Measurements from ENCODE around the gene TRAF2. TPM values are rescaled to one million over a fixed set of nuclear protein-coding genes. Genes with fewer than 3 reads are reported as not detected.
A peak's percentile ranks its signal among the peaks of the same experiment; 100 is the strongest.

Gene TRAF2
- total and polyA plus RNA-seq, 2 of the 13 experiments (the other 11 are each of a cell fraction or from before 2014, with no cell fraction given): 12.4 to 13.6 TPM

DNA sequence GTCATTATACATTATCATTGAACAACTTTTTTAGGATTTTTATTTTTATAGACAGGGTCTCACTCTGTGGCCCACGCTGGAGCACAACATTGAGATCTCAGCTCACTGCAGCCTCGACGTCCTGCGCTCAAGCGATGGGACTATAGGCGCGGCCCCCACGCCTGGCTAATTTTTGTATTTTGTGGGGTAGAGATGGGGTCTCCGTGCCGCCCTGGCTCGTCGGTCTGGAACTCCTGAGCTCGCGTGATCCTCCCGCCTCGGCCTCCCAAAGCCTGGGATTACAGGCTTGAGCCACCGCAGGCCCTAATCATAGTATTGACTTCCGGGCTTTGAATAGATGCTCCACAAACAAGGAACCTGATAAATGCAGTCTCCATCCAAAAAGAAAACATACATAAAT is 18.8 kb upstream of the TRAF2 start:
- Histone ChIP-seq H4K20me1 (ENCODE audit: insufficient read depth, low read length) (0 out of 2 replicates have a peak, but pooled peaks cover 7% of the 10 kb centered on the region), H3K9me3 (ENCODE audit: low read length) (peaks cover 4% of the 10 kb centered on the region), H3K27ac (ENCODE audit: extremely low read length, insufficient read depth, low read length) (no peak overlapping the region), H2AFZ (ENCODE audit: low read length) (no peak overlapping the region), H3K9ac (ENCODE audit: insufficient read depth, low read depth, low read length) (no peak overlapping the region), H3K4me2 (ENCODE audit: low read depth, low read length) (peak overlapping the region; percentile 59), H3K4me1 (ENCODE audit: insufficient read depth, low read length) (peaks cover 33% of the 10 kb centered on the region), H3K4me3 (replicated peaks in 1 of 3; ENCODE audit: insufficient read depth in 1 of 3, low read depth in 2 of 3, low read length in 3 of 3) (peak overlapping the region in 1 of 3 experiments; percentile 87; a peak in 1 of 6 replicates), H3K36me3 (replicated peaks in 1 of 2; ENCODE audit: control insufficient read depth in 1 of 2, insufficient read depth in 2 of 2, low read length in 2 of 2) (peaks cover 10 to 18% of the 10 kb centered on the region in 2 experiments; a peak in 4 of 5 replicates), H3K79me2 (ENCODE audit: insufficient read depth, low read length) (peaks cover 20% of the 10 kb centered on the region), H3K27me3 (ENCODE audit: control insufficient read depth in 1 of 2, insufficient read depth in 2 of 2, low read length in 2 of 2) (no peaks in the 10 kb centered on the region)
- CTCF ChIA-PET (ENCODE audit: low intra/inter-chr PET ratio, low total read pairs): no interaction called here
- ATAC-seq (no peak), DNase-seq (ENCODE audit: low spot score) (no peak), FAIRE-seq (no peak)
- TSS peak; percentile 83 for BruUV-seq (replicated peaks)
- in situ Hi-C loops (cut with HindIII; ENCODE audit: extremely low pct_ligation_motif_present, low pct_unique_long_range_greater_than_20kb) (no loop called here), intact Hi-C loops (cut with micrococcal nuclease; ENCODE audit: unreplicated experiment) (no loop called here)
- POLR2A ChIA-PET: interaction anchor here (1.1 kb wide), 1 partner anchor 15 kb away, joined by 3 read pairs; no protein-coding TSS in a partner anchor
- WGBS (ENCODE audit: low lambda C conversion rate): 96% methylated on average over 18 of the region's 18 CpGs
- TF ChIP-seq ZFP36L1 (CRISPR knock-in tag; IDR thresholded peaks at IDR 0.05) (no peak), ZNF782 (CRISPR knock-in tag; IDR thresholded peaks at IDR 0.05; ENCODE audit: borderline replicate concordance) (no peak), ZNF354B (CRISPR knock-in tag; IDR thresholded peaks at IDR 0.05) (no peak), MAF1 (CRISPR knock-in tag; IDR thresholded peaks at IDR 0.05; ENCODE audit: borderline replicate concordance) (no peak), RFXAP (CRISPR knock-in tag; IDR thresholded peaks at IDR 0.05; ENCODE audit: borderline replicate concordance) (no peak), YEATS4 (CRISPR knock-in tag; IDR thresholded peaks at IDR 0.05; ENCODE audit: borderline replicate concordance) (no peak), ASH2L (IDR thresholded peaks at IDR 0.05; ENCODE audit: insufficient read length, low read depth, low read length) (no peak)
- TF ChIP-seq, protein P1, sequence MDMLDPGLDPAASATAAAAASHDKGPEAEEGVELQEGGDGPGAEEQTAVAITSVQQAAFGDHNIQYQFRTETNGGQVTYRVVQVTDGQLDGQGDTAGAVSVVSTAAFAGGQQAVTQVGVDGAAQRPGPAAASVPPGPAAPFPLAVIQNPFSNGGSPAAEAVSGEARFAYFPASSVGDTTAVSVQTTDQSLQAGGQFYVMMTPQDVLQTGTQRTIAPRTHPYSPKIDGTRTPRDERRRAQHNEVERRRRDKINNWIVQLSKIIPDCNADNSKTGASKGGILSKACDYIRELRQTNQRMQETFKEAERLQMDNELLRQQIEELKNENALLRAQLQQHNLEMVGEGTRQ (IDR thresholded peaks at IDR 0.05; ENCODE audit: low read depth, low read length): no peak
- TF ChIP-seq, protein P1 (CRISPR knock-in tag; IDR thresholded peaks at IDR 0.05; ENCODE audit: borderline replicate concordance): no peak
- TF ChIP-seq, protein P2, sequence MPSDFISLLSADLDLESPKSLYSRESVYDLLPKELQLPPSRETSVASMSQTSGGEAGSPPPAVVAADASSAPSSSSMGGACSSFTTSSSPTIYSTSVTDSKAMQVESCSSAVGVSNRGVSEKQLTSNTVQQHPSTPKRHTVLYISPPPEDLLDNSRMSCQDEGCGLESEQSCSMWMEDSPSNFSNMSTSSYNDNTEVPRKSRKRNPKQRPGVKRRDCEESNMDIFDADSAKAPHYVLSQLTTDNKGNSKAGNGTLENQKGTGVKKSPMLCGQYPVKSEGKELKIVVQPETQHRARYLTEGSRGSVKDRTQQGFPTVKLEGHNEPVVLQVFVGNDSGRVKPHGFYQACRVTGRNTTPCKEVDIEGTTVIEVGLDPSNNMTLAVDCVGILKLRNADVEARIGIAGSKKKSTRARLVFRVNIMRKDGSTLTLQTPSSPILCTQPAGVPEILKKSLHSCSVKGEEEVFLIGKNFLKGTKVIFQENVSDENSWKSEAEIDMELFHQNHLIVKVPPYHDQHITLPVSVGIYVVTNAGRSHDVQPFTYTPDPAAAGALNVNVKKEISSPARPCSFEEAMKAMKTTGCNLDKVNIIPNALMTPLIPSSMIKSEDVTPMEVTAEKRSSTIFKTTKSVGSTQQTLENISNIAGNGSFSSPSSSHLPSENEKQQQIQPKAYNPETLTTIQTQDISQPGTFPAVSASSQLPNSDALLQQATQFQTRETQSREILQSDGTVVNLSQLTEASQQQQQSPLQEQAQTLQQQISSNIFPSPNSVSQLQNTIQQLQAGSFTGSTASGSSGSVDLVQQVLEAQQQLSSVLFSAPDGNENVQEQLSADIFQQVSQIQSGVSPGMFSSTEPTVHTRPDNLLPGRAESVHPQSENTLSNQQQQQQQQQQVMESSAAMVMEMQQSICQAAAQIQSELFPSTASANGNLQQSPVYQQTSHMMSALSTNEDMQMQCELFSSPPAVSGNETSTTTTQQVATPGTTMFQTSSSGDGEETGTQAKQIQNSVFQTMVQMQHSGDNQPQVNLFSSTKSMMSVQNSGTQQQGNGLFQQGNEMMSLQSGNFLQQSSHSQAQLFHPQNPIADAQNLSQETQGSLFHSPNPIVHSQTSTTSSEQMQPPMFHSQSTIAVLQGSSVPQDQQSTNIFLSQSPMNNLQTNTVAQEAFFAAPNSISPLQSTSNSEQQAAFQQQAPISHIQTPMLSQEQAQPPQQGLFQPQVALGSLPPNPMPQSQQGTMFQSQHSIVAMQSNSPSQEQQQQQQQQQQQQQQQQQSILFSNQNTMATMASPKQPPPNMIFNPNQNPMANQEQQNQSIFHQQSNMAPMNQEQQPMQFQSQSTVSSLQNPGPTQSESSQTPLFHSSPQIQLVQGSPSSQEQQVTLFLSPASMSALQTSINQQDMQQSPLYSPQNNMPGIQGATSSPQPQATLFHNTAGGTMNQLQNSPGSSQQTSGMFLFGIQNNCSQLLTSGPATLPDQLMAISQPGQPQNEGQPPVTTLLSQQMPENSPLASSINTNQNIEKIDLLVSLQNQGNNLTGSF (CRISPR knock-in tag; IDR thresholded peaks at IDR 0.05): no peak
- TF ChIP-seq, protein P3, sequence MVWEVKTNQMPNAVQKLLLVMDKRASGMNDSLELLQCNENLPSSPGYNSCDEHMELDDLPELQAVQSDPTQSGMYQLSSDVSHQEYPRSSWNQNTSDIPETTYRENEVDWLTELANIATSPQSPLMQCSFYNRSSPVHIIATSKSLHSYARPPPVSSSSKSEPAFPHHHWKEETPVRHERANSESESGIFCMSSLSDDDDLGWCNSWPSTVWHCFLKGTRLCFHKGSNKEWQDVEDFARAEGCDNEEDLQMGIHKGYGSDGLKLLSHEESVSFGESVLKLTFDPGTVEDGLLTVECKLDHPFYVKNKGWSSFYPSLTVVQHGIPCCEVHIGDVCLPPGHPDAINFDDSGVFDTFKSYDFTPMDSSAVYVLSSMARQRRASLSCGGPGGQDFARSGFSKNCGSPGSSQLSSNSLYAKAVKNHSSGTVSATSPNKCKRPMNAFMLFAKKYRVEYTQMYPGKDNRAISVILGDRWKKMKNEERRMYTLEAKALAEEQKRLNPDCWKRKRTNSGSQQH (CRISPR knock-in tag; IDR thresholded peaks at IDR 0.05; ENCODE audit: low read depth): no peak
- TF ChIP-seq, protein P4, sequence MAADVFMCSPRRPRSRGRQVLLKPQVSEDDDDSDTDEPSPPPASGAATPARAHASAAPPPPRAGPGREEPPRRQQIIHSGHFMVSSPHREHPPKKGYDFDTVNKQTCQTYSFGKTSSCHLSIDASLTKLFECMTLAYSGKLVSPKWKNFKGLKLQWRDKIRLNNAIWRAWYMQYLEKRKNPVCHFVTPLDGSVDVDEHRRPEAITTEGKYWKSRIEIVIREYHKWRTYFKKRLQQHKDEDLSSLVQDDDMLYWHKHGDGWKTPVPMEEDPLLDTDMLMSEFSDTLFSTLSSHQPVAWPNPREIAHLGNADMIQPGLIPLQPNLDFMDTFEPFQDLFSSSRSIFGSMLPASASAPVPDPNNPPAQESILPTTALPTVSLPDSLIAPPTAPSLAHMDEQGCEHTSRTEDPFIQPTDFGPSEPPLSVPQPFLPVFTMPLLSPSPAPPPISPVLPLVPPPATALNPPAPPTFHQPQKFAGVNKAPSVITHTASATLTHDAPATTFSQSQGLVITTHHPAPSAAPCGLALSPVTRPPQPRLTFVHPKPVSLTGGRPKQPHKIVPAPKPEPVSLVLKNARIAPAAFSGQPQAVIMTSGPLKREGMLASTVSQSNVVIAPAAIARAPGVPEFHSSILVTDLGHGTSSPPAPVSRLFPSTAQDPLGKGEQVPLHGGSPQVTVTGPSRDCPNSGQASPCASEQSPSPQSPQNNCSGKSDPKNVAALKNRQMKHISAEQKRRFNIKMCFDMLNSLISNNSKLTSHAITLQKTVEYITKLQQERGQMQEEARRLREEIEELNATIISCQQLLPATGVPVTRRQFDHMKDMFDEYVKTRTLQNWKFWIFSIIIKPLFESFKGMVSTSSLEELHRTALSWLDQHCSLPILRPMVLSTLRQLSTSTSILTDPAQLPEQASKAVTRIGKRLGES (CRISPR knock-in tag; IDR thresholded peaks at IDR 0.05; ENCODE audit: borderline replicate concordance): no peak
